HepG2 (cell line): Measurements from ENCODE around the gene DNAJB2. TPM values are rescaled to one million over a fixed set of nuclear protein-coding genes. Genes with fewer than 3 reads are reported as not detected.

Source experiments
- ESRRA ChIP-seq: sonication (generic); formaldehyde crosslinking; IDR thresholded peaks from 2 replicates; pipeline ENCODE4 v1.5.1; 2020; ENCODE audit warnings: mild to moderate bottlenecking, low read depth, missing genetic modification reagents
- SATB2 ChIP-seq: sonication (generic); formaldehyde crosslinking; IDR thresholded peaks from 2 replicates; pipeline ENCODE4 v1.5.0; 2020; ENCODE audit warnings: missing genetic modification reagents
- SIX1 ChIP-seq: sonication (generic); formaldehyde crosslinking; IDR thresholded peaks from 2 replicates; pipeline ENCODE4 v1.4.0; 2020; ENCODE audit warnings: missing genetic modification reagents, borderline replicate concordance
- SNRNP70 ChIP-seq: fragments of 200-400 bp; formaldehyde crosslinking; IDR thresholded peaks from 2 replicates; pipeline ENCODE4 v1.6.1; 2017; ENCODE audit warnings: mild to moderate bottlenecking, low read depth, low read length, moderate library complexity
- TMF1 ChIP-seq: sonication (generic); formaldehyde crosslinking; IDR thresholded peaks from 2 replicates; pipeline ENCODE4 v1.8.1; 2022; ENCODE audit warnings: low read depth, missing genetic modification reagents
- polyA plus RNA-seq, 8 experiments: library from polyadenylated mRNA; depleted of rRNA in 3 of 8; stranded (reverse) in 7 of 8; unstranded in 1 of 8; fragments of >200 nt; fragmentation: Illumina TruSeq in 4 of 8; extraction: Trizol in 4 of 8; gene quantifications; 2 replicates each; pipeline versions ENCODE4 v1.2.1 to v1.2.3, GENCODE V29; 2011 to 2016; ENCODE audit warnings: low read depth in 4 of 8, missing spikeins in 1 of 8, mixed read lengths in 1 of 8; ENCODE audit not compliant: insufficient read depth in 1 of 8
- total RNA-seq, 5 experiments: library from RNA; depleted of rRNA; stranded (reverse); fragments of >200 nt; fragmentation: Illumina TruSeq; extraction: Trizol; gene quantifications; 2 replicates each; pipeline ENCODE4 v1.2.3, GENCODE V29; 2016; ENCODE audit warnings: low read depth in 1 of 5
- TF ChIP-seq, protein P1 (sequence below): sonication (generic); formaldehyde crosslinking; IDR thresholded peaks from 2 replicates; pipeline ENCODE4 v1.4.0; 2020; ENCODE audit warnings: missing genetic modification reagents
- TF ChIP-seq, protein P2 (sequence below), 2 experiments: fragments of 450-650 bp in 1 of 2; sonication (generic) in 1 of 2; formaldehyde crosslinking in 1 of 2; IDR thresholded peaks; 2 replicates each; pipeline versions ENCODE4 v1.6.1 to v1.8.0; 2016 to 2022; ENCODE audit warnings: antibody characterized with exemption in 1 of 2, mild to moderate bottlenecking in 1 of 2, missing genetic modification reagents in 1 of 2
- TF ChIP-seq, protein P3 (sequence below): sonication (generic); formaldehyde crosslinking; IDR thresholded peaks from 2 replicates; pipeline ENCODE4 v1.4.0; 2020; ENCODE audit warnings: missing genetic modification reagents

The DNAJB2 gene
- total and polyA plus RNA-seq, 2 of the 13 experiments (the other 11 are each of a cell fraction or from before 2014, with no cell fraction given): 21.3 to 31.1 TPM

DNA sequence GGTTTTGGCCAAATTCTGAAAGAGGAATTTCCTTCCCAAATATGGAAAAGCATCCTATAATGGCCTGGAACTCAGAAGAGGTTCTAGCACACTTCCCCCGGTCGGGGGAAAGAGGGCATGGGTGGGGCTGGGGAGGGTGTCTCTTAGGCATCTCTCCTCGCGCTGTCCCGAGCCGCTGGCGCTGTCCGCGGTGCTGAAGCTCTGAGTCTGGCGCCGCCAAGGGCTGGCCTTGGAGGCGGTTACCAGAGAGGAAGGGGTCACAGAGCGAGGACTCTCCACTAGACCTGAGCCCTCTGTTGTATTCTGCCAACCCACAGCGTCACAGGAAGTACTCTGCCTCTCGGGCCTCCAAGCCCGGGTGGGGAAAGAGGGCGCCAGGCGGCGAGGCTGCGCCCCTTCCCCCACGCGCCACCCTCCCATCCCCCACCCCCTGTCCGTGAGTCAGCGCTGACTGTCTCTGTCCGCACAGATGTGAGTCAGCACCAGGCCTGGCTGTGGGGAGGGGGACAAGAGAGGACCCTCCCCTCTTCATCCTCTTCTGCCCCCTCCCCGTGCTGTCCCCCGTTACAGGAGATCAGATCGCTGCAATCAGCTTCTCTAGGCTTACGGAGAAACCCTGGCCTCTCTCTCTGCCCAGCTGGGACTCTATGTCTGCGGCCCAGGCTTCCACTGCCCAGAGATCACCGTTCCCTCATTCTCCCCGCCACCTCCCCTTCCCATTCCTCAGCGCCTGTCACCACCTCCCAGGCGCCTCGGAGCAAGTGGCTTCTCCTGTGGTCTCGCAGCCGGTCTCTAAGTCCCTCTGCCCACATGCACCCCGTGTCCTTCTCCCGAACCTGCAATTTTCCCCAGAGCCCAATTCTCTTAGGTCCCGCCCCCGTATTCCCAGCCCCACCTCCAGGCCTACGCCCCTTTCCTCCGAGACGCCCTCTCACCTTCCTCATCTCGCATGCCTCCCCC lies 29.3 kb downstream of the DNAJB2 start (continued):
- TF ChIP-seq, protein P1, sequence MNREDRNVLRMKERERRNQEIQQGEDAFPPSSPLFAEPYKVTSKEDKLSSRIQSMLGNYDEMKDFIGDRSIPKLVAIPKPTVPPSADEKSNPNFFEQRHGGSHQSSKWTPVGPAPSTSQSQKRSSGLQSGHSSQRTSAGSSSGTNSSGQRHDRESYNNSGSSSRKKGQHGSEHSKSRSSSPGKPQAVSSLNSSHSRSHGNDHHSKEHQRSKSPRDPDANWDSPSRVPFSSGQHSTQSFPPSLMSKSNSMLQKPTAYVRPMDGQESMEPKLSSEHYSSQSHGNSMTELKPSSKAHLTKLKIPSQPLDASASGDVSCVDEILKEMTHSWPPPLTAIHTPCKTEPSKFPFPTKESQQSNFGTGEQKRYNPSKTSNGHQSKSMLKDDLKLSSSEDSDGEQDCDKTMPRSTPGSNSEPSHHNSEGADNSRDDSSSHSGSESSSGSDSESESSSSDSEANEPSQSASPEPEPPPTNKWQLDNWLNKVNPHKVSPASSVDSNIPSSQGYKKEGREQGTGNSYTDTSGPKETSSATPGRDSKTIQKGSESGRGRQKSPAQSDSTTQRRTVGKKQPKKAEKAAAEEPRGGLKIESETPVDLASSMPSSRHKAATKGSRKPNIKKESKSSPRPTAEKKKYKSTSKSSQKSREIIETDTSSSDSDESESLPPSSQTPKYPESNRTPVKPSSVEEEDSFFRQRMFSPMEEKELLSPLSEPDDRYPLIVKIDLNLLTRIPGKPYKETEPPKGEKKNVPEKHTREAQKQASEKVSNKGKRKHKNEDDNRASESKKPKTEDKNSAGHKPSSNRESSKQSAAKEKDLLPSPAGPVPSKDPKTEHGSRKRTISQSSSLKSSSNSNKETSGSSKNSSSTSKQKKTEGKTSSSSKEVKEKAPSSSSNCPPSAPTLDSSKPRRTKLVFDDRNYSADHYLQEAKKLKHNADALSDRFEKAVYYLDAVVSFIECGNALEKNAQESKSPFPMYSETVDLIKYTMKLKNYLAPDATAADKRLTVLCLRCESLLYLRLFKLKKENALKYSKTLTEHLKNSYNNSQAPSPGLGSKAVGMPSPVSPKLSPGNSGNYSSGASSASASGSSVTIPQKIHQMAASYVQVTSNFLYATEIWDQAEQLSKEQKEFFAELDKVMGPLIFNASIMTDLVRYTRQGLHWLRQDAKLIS (CRISPR knock-in tag): no peak
- no peak for TF ChIP-seq SNRNP70
- peak; percentile 86; the same call in 1 of the 2 replicates for TF ChIP-seq TMF1 (CRISPR knock-in tag)
- TF ChIP-seq, protein P2, sequence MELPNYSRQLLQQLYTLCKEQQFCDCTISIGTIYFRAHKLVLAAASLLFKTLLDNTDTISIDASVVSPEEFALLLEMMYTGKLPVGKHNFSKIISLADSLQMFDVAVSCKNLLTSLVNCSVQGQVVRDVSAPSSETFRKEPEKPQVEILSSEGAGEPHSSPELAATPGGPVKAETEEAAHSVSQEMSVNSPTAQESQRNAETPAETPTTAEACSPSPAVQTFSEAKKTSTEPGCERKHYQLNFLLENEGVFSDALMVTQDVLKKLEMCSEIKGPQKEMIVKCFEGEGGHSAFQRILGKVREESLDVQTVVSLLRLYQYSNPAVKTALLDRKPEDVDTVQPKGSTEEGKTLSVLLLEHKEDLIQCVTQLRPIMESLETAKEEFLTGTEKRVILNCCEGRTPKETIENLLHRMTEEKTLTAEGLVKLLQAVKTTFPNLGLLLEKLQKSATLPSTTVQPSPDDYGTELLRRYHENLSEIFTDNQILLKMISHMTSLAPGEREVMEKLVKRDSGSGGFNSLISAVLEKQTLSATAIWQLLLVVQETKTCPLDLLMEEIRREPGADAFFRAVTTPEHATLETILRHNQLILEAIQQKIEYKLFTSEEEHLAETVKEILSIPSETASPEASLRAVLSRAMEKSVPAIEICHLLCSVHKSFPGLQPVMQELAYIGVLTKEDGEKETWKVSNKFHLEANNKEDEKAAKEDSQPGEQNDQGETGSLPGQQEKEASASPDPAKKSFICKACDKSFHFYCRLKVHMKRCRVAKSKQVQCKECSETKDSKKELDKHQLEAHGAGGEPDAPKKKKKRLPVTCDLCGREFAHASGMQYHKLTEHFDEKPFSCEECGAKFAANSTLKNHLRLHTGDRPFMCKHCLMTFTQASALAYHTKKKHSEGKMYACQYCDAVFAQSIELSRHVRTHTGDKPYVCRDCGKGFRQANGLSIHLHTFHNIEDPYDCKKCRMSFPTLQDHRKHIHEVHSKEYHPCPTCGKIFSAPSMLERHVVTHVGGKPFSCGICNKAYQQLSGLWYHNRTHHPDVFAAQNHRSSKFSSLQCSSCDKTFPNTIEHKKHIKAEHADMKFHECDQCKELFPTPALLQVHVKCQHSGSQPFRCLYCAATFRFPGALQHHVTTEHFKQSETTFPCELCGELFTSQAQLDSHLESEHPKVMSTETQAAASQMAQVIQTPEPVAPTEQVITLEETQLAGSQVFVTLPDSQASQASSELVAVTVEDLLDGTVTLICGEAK (IDR thresholded peaks at IDR 0.05): no peak
- TF ChIP-seq, protein P2 (CRISPR knock-in tag; IDR thresholded peaks at IDR 0.05): peak; percentile 85
- TF ChIP-seq, protein P3, sequence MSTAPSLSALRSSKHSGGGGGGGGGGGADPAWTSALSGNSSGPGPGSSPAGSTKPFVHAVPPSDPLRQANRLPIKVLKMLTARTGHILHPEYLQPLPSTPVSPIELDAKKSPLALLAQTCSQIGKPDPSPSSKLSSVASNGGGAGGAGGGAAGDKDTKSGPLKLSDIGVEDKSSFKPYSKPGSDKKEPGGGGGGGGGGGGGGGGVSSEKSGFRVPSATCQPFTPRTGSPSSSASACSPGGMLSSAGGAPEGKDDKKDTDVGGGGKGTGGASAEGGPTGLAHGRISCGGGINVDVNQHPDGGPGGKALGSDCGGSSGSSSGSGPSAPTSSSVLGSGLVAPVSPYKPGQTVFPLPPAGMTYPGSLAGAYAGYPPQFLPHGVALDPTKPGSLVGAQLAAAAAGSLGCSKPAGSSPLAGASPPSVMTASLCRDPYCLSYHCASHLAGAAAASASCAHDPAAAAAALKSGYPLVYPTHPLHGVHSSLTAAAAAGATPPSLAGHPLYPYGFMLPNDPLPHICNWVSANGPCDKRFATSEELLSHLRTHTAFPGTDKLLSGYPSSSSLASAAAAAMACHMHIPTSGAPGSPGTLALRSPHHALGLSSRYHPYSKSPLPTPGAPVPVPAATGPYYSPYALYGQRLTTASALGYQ (CRISPR knock-in tag): peak; percentile 92
- TF ChIP-seq SIX1 (CRISPR knock-in tag): peak; percentile 69; the same call in 1 of the 2 replicates
- TF ChIP-seq ESRRA: peak; percentile 54; the same call in 1 of the 2 replicates
- TF ChIP-seq SATB2 (CRISPR knock-in tag): peak; percentile 98
